HepG2 (cell line): ENCODE data around the gene PCBP1. TPM values are rescaled to one million over a fixed set of nuclear protein-coding genes. Genes with fewer than 3 reads are reported as not detected.
A peak's percentile ranks its signal among the peaks of the same experiment; 100 is the strongest.

Experiments used
- ATF4 ChIP-seq, 2 experiments: fragments of 450-650 bp in 1 of 2; sonication (generic) in 1 of 2; formaldehyde crosslinking; IDR thresholded peaks; 2 replicates each; pipeline versions ENCODE4 v1.5.0 to v1.8.0; 2020 to 2022; ENCODE audit warnings: mild to moderate bottlenecking in 1 of 2, missing genetic modification reagents in 1 of 2
- ATF7-NPFF ChIP-seq: sonication (generic); formaldehyde crosslinking; IDR thresholded peaks from 2 replicates; pipeline ENCODE4 v1.8.1; 2023; ENCODE audit warnings: mild to moderate bottlenecking, low read depth, missing genetic modification reagents, moderate library complexity
- EP300 ChIP-seq, 3 experiments: sonication (generic) in 1 of 3; formaldehyde crosslinking in 1 of 3; IDR thresholded peaks; 2 replicates each; pipeline versions ENCODE4 v1.5.1 to v1.6.1; 2011 to 2020; ENCODE audit warnings: low read depth in 2 of 3, low read length in 2 of 3, borderline replicate concordance in 1 of 3, improper control_type of control experiment in 1 of 3, mild to moderate bottlenecking in 1 of 3, missing genetic modification reagents in 1 of 3, moderate library complexity in 1 of 3
- KLF13 ChIP-seq: sonication (generic); formaldehyde crosslinking; IDR thresholded peaks from 2 replicates; pipeline ENCODE4 v1.4.0; 2020; ENCODE audit warnings: mild to moderate bottlenecking, missing genetic modification reagents
- NFIB ChIP-seq: sonication (generic); formaldehyde crosslinking; IDR thresholded peaks from 2 replicates; pipeline ENCODE4 v1.9.0; 2021; ENCODE audit warnings: missing genetic modification reagents, mild to moderate bottlenecking, borderline replicate concordance
- POLR2AphosphoS5 ChIP-seq: IDR thresholded peaks from 2 replicates; pipeline ENCODE4 v1.6.1; 2012; ENCODE audit warnings: low read depth, low read length
- REL ChIP-seq: sonication (generic); formaldehyde crosslinking; conservative IDR thresholded peaks from 2 replicates; pipeline ENCODE4 v1.8.0; 2022; ENCODE audit warnings: mild to moderate bottlenecking, missing genetic modification reagents, moderate library complexity
- SRY ChIP-seq: sonication (generic); formaldehyde crosslinking; IDR thresholded peaks from 2 replicates; pipeline ENCODE4 v1.8.0; 2022; ENCODE audit warnings: mild to moderate bottlenecking, missing genetic modification reagents
- ZFAT ChIP-seq: sonication (generic); formaldehyde crosslinking; conservative IDR thresholded peaks from 2 replicates; pipeline ENCODE4 v1.8.1; 2023; ENCODE audit warnings: missing genetic modification reagents, inconsistent platforms
- ZFP41 ChIP-seq: sonication (generic); formaldehyde crosslinking; IDR thresholded peaks from 2 replicates; pipeline ENCODE4 v1.4.0; 2020; ENCODE audit warnings: mild to moderate bottlenecking, missing genetic modification reagents, borderline replicate concordance
- ZNF180 ChIP-seq: sonication (generic); formaldehyde crosslinking; IDR thresholded peaks from 2 replicates; pipeline ENCODE4 v1.4.0; 2020; ENCODE audit warnings: low read depth, missing genetic modification reagents, borderline replicate concordance
- ZNF20 ChIP-seq: sonication (generic); formaldehyde crosslinking; IDR thresholded peaks from 2 replicates; pipeline ENCODE4 v1.4.0; 2020; ENCODE audit warnings: mild to moderate bottlenecking, moderate library complexity, missing genetic modification reagents
- ZNF275 ChIP-seq: sonication (generic); formaldehyde crosslinking; IDR thresholded peaks from 2 replicates; pipeline ENCODE4 v1.8.0; 2022; ENCODE audit warnings: missing genetic modification reagents, mild to moderate bottlenecking, inconsistent platforms, borderline replicate concordance
- ZNF3 ChIP-seq: IDR thresholded peaks from 2 replicates; pipeline ENCODE4 v1.7.0; 2017; ENCODE audit warnings: inconsistent platforms
- ZSCAN5A ChIP-seq: sonication (generic); formaldehyde crosslinking; IDR thresholded peaks from 2 replicates; pipeline ENCODE4 v1.8.0; 2022; ENCODE audit warnings: mild to moderate bottlenecking, missing genetic modification reagents, borderline replicate concordance
- polyA plus RNA-seq, 8 experiments: library from polyadenylated mRNA; depleted of rRNA in 3 of 8; stranded (reverse) in 7 of 8; unstranded in 1 of 8; fragments of >200 nt; fragmentation: Illumina TruSeq in 4 of 8; extraction: Trizol in 4 of 8; gene quantifications; 2 replicates each; pipeline versions ENCODE4 v1.2.1 to v1.2.3, GENCODE V29; 2011 to 2016; ENCODE audit warnings: low read depth in 4 of 8, missing spikeins in 1 of 8, mixed read lengths in 1 of 8; ENCODE audit not compliant: insufficient read depth in 1 of 8
- total RNA-seq, 5 experiments: library from RNA; depleted of rRNA; stranded (reverse); fragments of >200 nt; fragmentation: Illumina TruSeq; extraction: Trizol; gene quantifications; 2 replicates each; pipeline ENCODE4 v1.2.3, GENCODE V29; 2016; ENCODE audit warnings: low read depth in 1 of 5
- TF ChIP-seq, protein P1 (sequence below): sonication (generic); formaldehyde crosslinking; IDR thresholded peaks from 2 replicates; pipeline ENCODE4 v1.5.1; 2020; ENCODE audit warnings: missing genetic modification reagents, mild to moderate bottlenecking, borderline replicate concordance
- TF ChIP-seq, protein P2 (sequence below): IDR thresholded peaks from 2 replicates; pipeline ENCODE4 v1.4.0; 2020; ENCODE audit warnings: mild to moderate bottlenecking, missing genetic modification reagents

The PCBP1 gene
- total and polyA plus RNA-seq, 2 of the 13 experiments (the other 11 are each of a cell fraction or from before 2014, with no cell fraction given): 32.0 to 137 TPM

DNA sequence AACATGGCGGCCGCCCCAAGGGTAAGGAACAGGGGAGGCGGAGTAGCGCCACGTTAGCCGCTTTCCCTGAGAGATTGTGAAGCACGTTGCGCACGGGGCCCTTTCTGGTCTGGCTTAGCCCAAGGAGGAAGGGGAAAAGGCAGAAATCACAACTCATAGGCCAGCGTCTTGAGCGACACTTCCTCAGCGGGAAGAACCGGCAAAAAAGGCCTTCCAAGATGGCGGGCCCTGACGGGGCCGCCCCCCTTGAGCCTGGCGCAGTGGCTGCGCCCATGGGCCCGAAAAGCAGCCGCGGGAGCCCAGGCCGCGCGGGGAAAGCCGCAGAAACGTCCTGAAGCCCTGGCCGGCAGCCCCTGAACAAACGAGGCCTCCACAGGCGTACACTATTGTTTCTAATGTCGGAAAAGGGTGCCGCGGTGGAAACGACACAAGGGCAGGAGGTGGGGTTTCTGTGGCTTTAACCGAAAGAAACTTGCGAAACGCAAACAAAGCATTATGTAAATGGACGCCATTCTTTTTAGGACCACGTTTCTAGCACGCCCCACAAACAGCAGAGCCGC lies 919 bp upstream of the PCBP1 start (continued):
- peak; percentile 44; the same call in 1 of the 2 replicates for TF ChIP-seq POLR2AphosphoS5
- TF ChIP-seq ZSCAN5A: no peak
- no peak for TF ChIP-seq ZNF20
- no peak for TF ChIP-seq KLF13 (CRISPR knock-in tag)
- TF ChIP-seq, protein P1, sequence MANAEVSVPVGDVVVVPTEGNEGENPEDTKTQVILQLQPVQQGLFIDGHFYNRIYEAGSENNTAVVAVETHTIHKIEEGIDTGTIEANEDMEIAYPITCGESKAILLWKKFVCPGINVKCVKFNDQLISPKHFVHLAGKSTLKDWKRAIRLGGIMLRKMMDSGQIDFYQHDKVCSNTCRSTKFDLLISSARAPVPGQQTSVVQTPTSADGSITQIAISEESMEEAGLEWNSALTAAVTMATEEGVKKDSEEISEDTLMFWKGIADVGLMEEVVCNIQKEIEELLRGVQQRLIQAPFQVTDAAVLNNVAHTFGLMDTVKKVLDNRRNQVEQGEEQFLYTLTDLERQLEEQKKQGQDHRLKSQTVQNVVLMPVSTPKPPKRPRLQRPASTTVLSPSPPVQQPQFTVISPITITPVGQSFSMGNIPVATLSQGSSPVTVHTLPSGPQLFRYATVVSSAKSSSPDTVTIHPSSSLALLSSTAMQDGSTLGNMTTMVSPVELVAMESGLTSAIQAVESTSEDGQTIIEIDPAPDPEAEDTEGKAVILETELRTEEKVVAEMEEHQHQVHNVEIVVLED (CRISPR knock-in tag): no peak; the same call in 1 of the 2 replicates
- TF ChIP-seq ZNF180 (CRISPR knock-in tag): 0 out of 2 replicates have a peak, but pooled peaks have one; percentile 79
- no peak for TF ChIP-seq ZFP41
- TF ChIP-seq, protein P2, sequence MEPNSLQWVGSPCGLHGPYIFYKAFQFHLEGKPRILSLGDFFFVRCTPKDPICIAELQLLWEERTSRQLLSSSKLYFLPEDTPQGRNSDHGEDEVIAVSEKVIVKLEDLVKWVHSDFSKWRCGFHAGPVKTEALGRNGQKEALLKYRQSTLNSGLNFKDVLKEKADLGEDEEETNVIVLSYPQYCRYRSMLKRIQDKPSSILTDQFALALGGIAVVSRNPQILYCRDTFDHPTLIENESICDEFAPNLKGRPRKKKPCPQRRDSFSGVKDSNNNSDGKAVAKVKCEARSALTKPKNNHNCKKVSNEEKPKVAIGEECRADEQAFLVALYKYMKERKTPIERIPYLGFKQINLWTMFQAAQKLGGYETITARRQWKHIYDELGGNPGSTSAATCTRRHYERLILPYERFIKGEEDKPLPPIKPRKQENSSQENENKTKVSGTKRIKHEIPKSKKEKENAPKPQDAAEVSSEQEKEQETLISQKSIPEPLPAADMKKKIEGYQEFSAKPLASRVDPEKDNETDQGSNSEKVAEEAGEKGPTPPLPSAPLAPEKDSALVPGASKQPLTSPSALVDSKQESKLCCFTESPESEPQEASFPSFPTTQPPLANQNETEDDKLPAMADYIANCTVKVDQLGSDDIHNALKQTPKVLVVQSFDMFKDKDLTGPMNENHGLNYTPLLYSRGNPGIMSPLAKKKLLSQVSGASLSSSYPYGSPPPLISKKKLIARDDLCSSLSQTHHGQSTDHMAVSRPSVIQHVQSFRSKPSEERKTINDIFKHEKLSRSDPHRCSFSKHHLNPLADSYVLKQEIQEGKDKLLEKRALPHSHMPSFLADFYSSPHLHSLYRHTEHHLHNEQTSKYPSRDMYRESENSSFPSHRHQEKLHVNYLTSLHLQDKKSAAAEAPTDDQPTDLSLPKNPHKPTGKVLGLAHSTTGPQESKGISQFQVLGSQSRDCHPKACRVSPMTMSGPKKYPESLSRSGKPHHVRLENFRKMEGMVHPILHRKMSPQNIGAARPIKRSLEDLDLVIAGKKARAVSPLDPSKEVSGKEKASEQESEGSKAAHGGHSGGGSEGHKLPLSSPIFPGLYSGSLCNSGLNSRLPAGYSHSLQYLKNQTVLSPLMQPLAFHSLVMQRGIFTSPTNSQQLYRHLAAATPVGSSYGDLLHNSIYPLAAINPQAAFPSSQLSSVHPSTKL (CRISPR knock-in tag): peak; percentile 62; the same call in 1 of the 2 replicates
- peak; percentile 88 for TF ChIP-seq ZNF275 (CRISPR knock-in tag)
- no peak; a peak in 1 of 4 replicates for TF ChIP-seq ATF4 (CRISPR knock-in tag; IDR thresholded peaks at IDR 0.05)
- TF ChIP-seq SRY (CRISPR knock-in tag): peak; percentile 53; the same call in 1 of the 2 replicates
- peak; percentile 81; the same call in 1 of the 2 replicates for TF ChIP-seq ZFAT
- peak; percentile 20; the same call in 1 of the 2 replicates for TF ChIP-seq ZNF3 (CRISPR knock-in tag)
- TF ChIP-seq EP300 (IDR thresholded peaks at IDR 0.05; ENCODE audit: low read depth in 2 of 2, low read length in 2 of 2): peak; percentile 60 to 78; a peak in 2 of 4 replicates
- TF ChIP-seq EP300 (CRISPR knock-in tag; IDR thresholded peaks at IDR 0.05; ENCODE audit: borderline replicate concordance): no peak
- TF ChIP-seq ATF7-NPFF (CRISPR knock-in tag): peak; percentile 60
- no peak for TF ChIP-seq NFIB (CRISPR knock-in tag)
- TF ChIP-seq REL (CRISPR knock-in tag): 0 out of 2 replicates have a peak, but pooled peaks have one; percentile 15
